IMR-90 (cell line): Measurements from ENCODE around the gene GPR45. TPM values are rescaled to one million over a fixed set of nuclear protein-coding genes. Genes with fewer than 3 reads are reported as not detected.

Experiments used
- ATAC-seq: fragments of 200-7000 bp; cut with Tn5 transposase; 2 replicates; pipeline ENCODE4 v1.9.1; 2020; ENCODE audit warnings: low read depth, mild to moderate bottlenecking, moderate library complexity
- BruUV-seq: library from RNA; stranded (reverse); fragments of 400-500 nt; replicated peaks from 2 replicates; lab custom pipeline; 2021; lab: Mats Ljungman, UMichigan
- CTCF ChIA-PET: fragments of 300-600 bp; formaldehyde crosslinking; extraction: SDS; loops from one replicate; lab custom pipeline; 2021; ENCODE audit warnings: antibody characterized with exemption; lab: Yijun Ruan, JAX
- POLR2A ChIA-PET: fragments of 300-600 bp; sonication (Branson Sonifier 250); formaldehyde crosslinking; loops from one replicate; lab custom pipeline; 2022; ENCODE audit warnings: antibody characterized with exemption; ENCODE audit not compliant: unreplicated experiment; lab: Charles Lee
- DNase-seq: peaks from one replicate; pipeline ENCODE4 v3.0.0; 2013
- H2AFZ ChIP-seq: replicated peaks from 2 replicates; pipeline ENCODE3; 2013; ENCODE audit warnings: low read length, mild to moderate bottlenecking; ENCODE audit not compliant: poor library complexity
- H2AK5ac ChIP-seq: 2 replicates; pipeline ENCODE4 v1.6.1; 2013; ENCODE audit warnings: low read depth, low read length, inconsistent platforms
- H2AK9ac ChIP-seq: replicated peaks from 2 replicates; pipeline ENCODE3; 2013; ENCODE audit warnings: mild to moderate bottlenecking, low read depth, low read length, moderate library complexity; ENCODE audit not compliant: poor library complexity
- H2BK120ac ChIP-seq: 2 replicates; pipeline ENCODE4 v1.6.1; 2013; ENCODE audit warnings: low read depth, low read length, inconsistent platforms
- H2BK15ac ChIP-seq: 3 replicates; pipeline ENCODE4 v1.6.1; 2013; ENCODE audit warnings: low read depth, low read length, inconsistent platforms
- H2BK20ac ChIP-seq: 2 replicates; pipeline ENCODE4 v1.6.1; 2013; ENCODE audit warnings: low read depth, mild to moderate bottlenecking, inconsistent platforms, low read length, moderate library complexity
- H2BK5ac ChIP-seq: 2 replicates; pipeline ENCODE4 v1.6.1; 2013; ENCODE audit warnings: mild to moderate bottlenecking, low read depth, low read length, inconsistent platforms; ENCODE audit not compliant: poor library complexity, severe bottlenecking
- H3K14ac ChIP-seq: replicated peaks from 2 replicates; pipeline ENCODE4 v1.6.1; 2013; ENCODE audit warnings: low read depth, low read length, inconsistent platforms
- H3K18ac ChIP-seq: 2 replicates; pipeline ENCODE4 v1.6.1; 2013; ENCODE audit warnings: low read depth, low read length, control low read depth
- H3K23ac ChIP-seq: 2 replicates; pipeline ENCODE4 v1.6.1; 2013; ENCODE audit warnings: low read depth, low read length, inconsistent platforms
- H3K27ac ChIP-seq: 2 replicates; pipeline ENCODE4 v1.5.1; 2013; ENCODE audit warnings: mild to moderate bottlenecking, control low read depth, low read length; ENCODE audit not compliant: insufficient read depth
- H3K27me3 ChIP-seq: 2 replicates; pipeline ENCODE4 v1.6.1; 2013; ENCODE audit warnings: low read length; ENCODE audit not compliant: control insufficient read depth, insufficient read depth
- H3K36me3 ChIP-seq: 2 replicates; pipeline ENCODE4 v1.6.1; 2013; ENCODE audit warnings: low read length, mixed read lengths; ENCODE audit not compliant: control insufficient read depth, insufficient read depth
- H3K4ac ChIP-seq: 2 replicates; pipeline ENCODE4 v1.6.1; 2013; ENCODE audit warnings: low read depth, low read length, inconsistent platforms
- H3K4me1 ChIP-seq: 2 replicates; pipeline ENCODE4 v1.6.1; 2013; ENCODE audit warnings: low read length, mixed read lengths; ENCODE audit not compliant: control insufficient read depth, insufficient read depth
- H3K4me2 ChIP-seq: 2 replicates; pipeline ENCODE4 v1.6.1; 2013; ENCODE audit warnings: low read depth, mild to moderate bottlenecking, control low read depth, low read length, moderate library complexity
- H3K4me3 ChIP-seq: 2 replicates; pipeline ENCODE4 v1.5.1; 2013; ENCODE audit warnings: low read depth, mild to moderate bottlenecking, control low read depth, low read length, moderate library complexity; ENCODE audit not compliant: insufficient read depth
- H3K56ac ChIP-seq: 2 replicates; pipeline ENCODE4 v1.6.1; 2013; ENCODE audit warnings: low read length, inconsistent platforms; ENCODE audit not compliant: insufficient read depth; ENCODE audit errors: extremely low read depth
- H3K79me1 ChIP-seq, 2 experiments: 2 replicates each; pipeline ENCODE4 v1.6.1; 2013; ENCODE audit warnings: low read length in 2 of 2, inconsistent platforms in 1 of 2, low read depth in 1 of 2
- H3K9ac ChIP-seq: 2 replicates; pipeline ENCODE4 v1.6.1; 2013; ENCODE audit warnings: low read depth, low read length, control low read depth
- H3K9me1 ChIP-seq: 2 replicates; pipeline ENCODE4 v1.6.1; 2013; ENCODE audit warnings: low read length, inconsistent platforms; ENCODE audit not compliant: insufficient read depth
- H3K9me3 ChIP-seq: 2 replicates; pipeline ENCODE4 v1.6.1; 2013; ENCODE audit warnings: low read length; ENCODE audit not compliant: control insufficient read depth, insufficient read depth
- H4K20me1 ChIP-seq: 2 replicates; pipeline ENCODE4 v1.6.1; 2013; ENCODE audit warnings: low read length, inconsistent platforms; ENCODE audit not compliant: insufficient read depth
- H4K5ac ChIP-seq: 2 replicates; pipeline ENCODE4 v1.6.1; 2013; ENCODE audit warnings: mild to moderate bottlenecking, low read depth, low read length, control low read depth
- H4K8ac ChIP-seq, 2 experiments: 2 replicates each; pipeline ENCODE4 v1.6.1; 2013; ENCODE audit warnings: low read depth in 2 of 2, low read length in 2 of 2, control low read depth in 1 of 2, inconsistent platforms in 1 of 2
- H4K91ac ChIP-seq: 2 replicates; pipeline ENCODE4 v1.6.1; 2013; ENCODE audit warnings: low read depth, low read length, inconsistent platforms; ENCODE audit not compliant: insufficient read depth
- BHLHE40 ChIP-seq: fragments of 150-350 bp; IDR thresholded peaks from 2 replicates; pipeline ENCODE4 v1.6.1; 2016; ENCODE audit warnings: mild to moderate bottlenecking, low read depth, low read length
- CTCF ChIP-seq: conservative IDR thresholded peaks from 2 replicates; pipeline ENCODE4 v1.5.1; 2012; ENCODE audit warnings: mild to moderate bottlenecking, low read depth, low read length, improper control_type of control experiment
- MXI1 ChIP-seq: IDR thresholded peaks from 2 replicates; pipeline ENCODE4 v1.6.1; 2012; ENCODE audit warnings: low read depth, mild to moderate bottlenecking, low read length, moderate library complexity, borderline replicate concordance
- RAD21 ChIP-seq: IDR thresholded peaks from 2 replicates; pipeline ENCODE4 v1.6.1; 2012; ENCODE audit warnings: low read length, improper control_type of control experiment
- RFX5 ChIP-seq: IDR thresholded peaks from 2 replicates; pipeline ENCODE4 v1.8.0; 2012; ENCODE audit warnings: low read depth, mild to moderate bottlenecking, low read length, moderate library complexity
- SMC3 ChIP-seq: fragments of 150-350 bp; IDR thresholded peaks from 2 replicates; pipeline ENCODE4 v1.6.1; 2016; ENCODE audit warnings: low read depth, mild to moderate bottlenecking, antibody characterized with exemption, low read length, moderate library complexity
- USF2 ChIP-seq: fragments of 150-350 bp; IDR thresholded peaks from 2 replicates; pipeline ENCODE4 v1.6.1; 2017; ENCODE audit warnings: mild to moderate bottlenecking, antibody characterized with exemption, low read length, low read depth
- WGBS, 2 experiments: methylation state at CpG; one replicate each; pipeline versions ENCODE4 v1.1.5 to v1.1.7; 2013; ENCODE audit warnings: missing lambda C conversion rate in 2 of 2; ENCODE audit not compliant: insufficient read length in 1 of 2; ENCODE audit errors: extremely low coverage in 2 of 2; 5-methylcytosine and 5-hydroxymethylcytosine counted together
- dilution Hi-C: fragments of 300-500 bp; cut with HindIII; formaldehyde crosslinking; loops from one replicate; pipeline ENCODE4 v1.14.3; 2018; ENCODE audit warnings: low sequenced_read_pairs; ENCODE audit not compliant: unreplicated experiment
- in situ Hi-C: fragments of 300-500 bp; cut with MboI; formaldehyde crosslinking; loops from 3 replicates; pipeline ENCODE4 v1.14.3; 2019; ENCODE audit warnings: low sequenced_read_pairs, inconsistent platforms, mixed read lengths
- intact Hi-C: fragments of 100-400 bp; cut with micrococcal nuclease; formaldehyde crosslinking; loops from 2 replicates; pipeline ENCODE4 v1.10.0; 2022
- polyA plus RNA-seq, 3 experiments: library from polyadenylated mRNA; depleted of rRNA; stranded (reverse); fragments of >200 nt; gene quantifications; 2 replicates each; pipeline ENCODE4 v1.2.3, GENCODE V29; 2012; ENCODE audit warnings: low replicate concordance in 1 of 3
- total RNA-seq: library from RNA; depleted of rRNA; stranded (reverse); fragments of >200 nt; gene quantifications from 2 replicates; pipeline ENCODE4 v1.2.3, GENCODE V29; 2012

The GPR45 gene
- total and polyA plus RNA-seq, 2 of the 4 experiments (the other 2 are of a cell fraction), result not detected

- BruUV-seq, result no TSS peak
These were observed 7.6 kb downstream of the GPR45 start for GRCh38 chr2:105249181-105249580.

More at GRCh38 chr2:105249181-105249580, 7.6 kb downstream of the GPR45 start:
- Histone ChIP-seq H3K14ac (no peak overlapping the region), H3K9me3 (no peaks in the 10 kb centered on the region), H2BK15ac (no peak overlapping the region), H4K5ac (no peak overlapping the region), H3K4me2 (no peak overlapping the region), H4K91ac (no peak overlapping the region), H2BK120ac (no peak overlapping the region), H3K4me3 (no peak overlapping the region), H2AFZ (no peak overlapping the region), H3K27ac (no peak overlapping the region), H3K56ac (no peak overlapping the region), H4K20me1 (no peaks in the 10 kb centered on the region), H2AK5ac (no peak overlapping the region), H3K9me1 (no peaks in the 10 kb centered on the region), H4K8ac (no peak overlapping the region), H3K36me3 (no peaks in the 10 kb centered on the region), H3K27me3 (peaks cover 15% of the 10 kb centered on the region), H2BK20ac (no peak overlapping the region), H3K4ac (no peak overlapping the region), H3K79me1 (no peaks in the 10 kb centered on the region), H2AK9ac (no peak overlapping the region), H3K9ac (no peak overlapping the region), H2BK5ac (no peak overlapping the region), H3K4me1 (no peaks in the 10 kb centered on the region), H3K23ac (no peak overlapping the region), H3K18ac (no peak overlapping the region)
- intact Hi-C loops, result no loop called here
- no CpG with 5 or more reads among the region's 5 CpGs for WGBS, 2 experiments
- in situ Hi-C loops, result no loop called here
- no peak for DNase-seq
- dilution Hi-C loops, result no loop called here
- POLR2A ChIA-PET, result no interaction called here
- no peak for ATAC-seq
- CTCF ChIA-PET, result no interaction called here
- TF ChIP-seq BHLHE40 (no peak), RFX5 (no peak), CTCF (no peak), USF2 (no peak), RAD21 (no peak), MXI1 (no peak), SMC3 (no peak)
